Vagina (tissue), 2 donors: ENCODE data around the gene MALRD1.

ENCODE experiments used
- CTCF ChIP-seq, 3 experiments: fragments of 450-650 bp in 2 of 3; fragments of 200-600 bp in 1 of 3; sonication (generic) in 1 of 3; IDR thresholded peaks; one replicate each; pipeline ENCODE4 v1.5.1; 2017 to 2019; ENCODE audit warnings: antibody characterized with exemption in 3 of 3, mild to moderate bottlenecking in 2 of 3, moderate library complexity in 2 of 3
- POLR2A ChIP-seq, 2 donors: fragments of 450-650 bp; IDR thresholded peaks; one replicate each; pipeline ENCODE4 v1.6.1; 2017; ENCODE audit warnings: antibody characterized with exemption in 2 of 2, mild to moderate bottlenecking in 2 of 2, moderate library complexity in 2 of 2

DNA sequence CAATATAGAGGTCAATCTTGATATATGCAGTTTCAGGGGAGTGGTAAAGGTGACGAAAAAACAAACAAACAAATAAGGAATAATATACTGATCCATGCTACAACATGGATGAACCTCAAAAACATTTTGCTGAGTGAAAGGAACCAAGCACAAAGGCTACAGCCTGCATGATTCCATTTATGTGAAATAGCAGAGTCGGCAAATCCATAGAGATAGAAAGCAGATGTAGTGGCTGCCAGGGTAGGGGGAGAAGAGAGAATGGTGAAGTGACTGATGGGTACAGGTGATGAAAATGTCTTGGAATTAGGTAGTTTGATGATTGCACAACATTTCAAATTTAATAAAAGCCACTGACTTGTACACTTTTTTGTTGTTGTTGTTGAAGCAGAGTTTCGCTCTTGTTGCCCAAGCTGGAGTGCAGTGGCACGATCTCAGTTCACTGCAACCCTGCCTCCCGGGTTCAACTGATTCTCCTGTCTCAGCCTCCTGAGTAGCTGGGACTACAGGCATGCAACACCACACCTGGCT, 71.8 kb downstream of the MALRD1 start:
- TF ChIP-seq CTCF (IDR thresholded peaks at IDR 0.05), result no peak
- TF ChIP-seq POLR2A (IDR thresholded peaks at IDR 0.05), result no peak
